GM19193 (cell line): Measurements from ENCODE around the gene CROCC2.

Experiments
- POLR2A ChIP-seq: IDR thresholded peaks from 4 replicates; pipeline ENCODE4 v1.6.1; 2011; ENCODE audit not compliant: insufficient read depth, insufficient read length; ENCODE audit errors: extremely low read depth

Gene CROCC2

GRCh38 chr2:240886023-240886565, 20.0 kb upstream of the CROCC2 start:
- no peak for TF ChIP-seq POLR2A

GRCh38 chr2:240886678-240887609, 19.2 kb upstream of the CROCC2 start:
- no peak for TF ChIP-seq POLR2A

- no peak for TF ChIP-seq POLR2A
Observed at GRCh38 chr2:240887631-240888030, 18.5 kb upstream of the CROCC2 start.

GRCh38 chr2:240888130-240888889, 17.8 kb upstream of the CROCC2 start:
- no peak for TF ChIP-seq POLR2A

- TF ChIP-seq POLR2A = no peak
Observed at GRCh38 chr2:240888890-240889573, 17.1 kb upstream of the CROCC2 start.

- TF ChIP-seq POLR2A = no peak
Observed at GRCh38 chr2:240889601-240890560, 16.3 kb upstream of the CROCC2 start.

- TF ChIP-seq POLR2A = no peak
Observed at GRCh38 chr2:240890691-240891090, 15.4 kb upstream of the CROCC2 start.

- no peak for TF ChIP-seq POLR2A
Observed at GRCh38 chr2:240891492-240892340, 14.4 kb upstream of the CROCC2 start.

- no peak for TF ChIP-seq POLR2A
Observed at GRCh38 chr2:240892356-240892755, 13.8 kb upstream of the CROCC2 start.

GRCh38 chr2:240892925-240893324, 13.2 kb upstream of the CROCC2 start:
- TF ChIP-seq POLR2A = no peak

- no peak for TF ChIP-seq POLR2A
Observed at GRCh38 chr2:240893363-240893844, 12.7 kb upstream of the CROCC2 start.

- TF ChIP-seq POLR2A = no peak
Observed at GRCh38 chr2:240894006-240894405, 12.1 kb upstream of the CROCC2 start.
